ENCODE data around the gene TPSD1.
"Not testable (repeated sequence)": the region's sequence is repeated elsewhere in the genome, so short reads cannot be mapped to it uniquely, and the experiment has no call there.

- TF ChIP-seq POLR2A (IDR thresholded peaks at IDR 0.05; ENCODE audit: low read length); GATA1 (IDR thresholded peaks at IDR 0.05; ENCODE audit: low read depth, low read length): not testable (repeated sequence)
Measured at GRCh38 chr16:1269418-1269817, 13.5 kb downstream of the TPSD1 start.

All from erythroblast (primary cell).